HG03575 (cell line): ENCODE data around the gene TMEM132D.

ENCODE experiments used
- ATAC-seq: cut with Tn5 transposase; IDR thresholded peaks from one replicate; pipeline ENCODE4 v1.9.1; 2021; ENCODE audit not compliant: unreplicated experiment, insufficient number of reproducible peaks, low FRiP score; ENCODE audit errors: extremely low read depth

The TMEM132D gene

DNA sequence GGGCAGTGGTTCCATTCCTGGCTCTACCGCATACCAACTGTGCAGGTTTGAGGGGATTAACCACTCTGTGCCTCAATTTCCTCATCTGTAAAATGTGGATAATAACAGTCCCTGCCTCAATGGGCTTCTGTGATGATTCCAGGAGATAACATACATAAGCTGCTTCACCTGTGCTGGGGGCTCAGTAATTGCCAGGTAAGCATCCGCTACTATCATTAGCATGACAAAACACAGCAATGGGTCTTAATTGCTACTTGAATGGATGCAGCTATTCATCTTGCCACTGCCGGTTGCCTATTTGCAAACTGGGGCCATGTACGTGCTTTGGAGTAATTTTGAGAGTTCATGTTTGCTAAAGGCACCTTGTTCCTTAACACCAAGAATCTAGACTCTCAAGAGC, 132.6 kb downstream of the TMEM132D start:
- ATAC-seq: no peak

GRCh38 chr12:129765719-129766118, 138.1 kb downstream of the TMEM132D start:
- no peak for ATAC-seq

GRCh38 chr12:129762436-129762835, 141.4 kb downstream of the TMEM132D start:
- no peak for ATAC-seq

- no peak for ATAC-seq
These were observed 150.2 kb downstream of the TMEM132D start for GRCh38 chr12:129753586-129753985.

- no peak for ATAC-seq
These were observed 153.4 kb downstream of the TMEM132D start for GRCh38 chr12:129750421-129750820.

DNA sequence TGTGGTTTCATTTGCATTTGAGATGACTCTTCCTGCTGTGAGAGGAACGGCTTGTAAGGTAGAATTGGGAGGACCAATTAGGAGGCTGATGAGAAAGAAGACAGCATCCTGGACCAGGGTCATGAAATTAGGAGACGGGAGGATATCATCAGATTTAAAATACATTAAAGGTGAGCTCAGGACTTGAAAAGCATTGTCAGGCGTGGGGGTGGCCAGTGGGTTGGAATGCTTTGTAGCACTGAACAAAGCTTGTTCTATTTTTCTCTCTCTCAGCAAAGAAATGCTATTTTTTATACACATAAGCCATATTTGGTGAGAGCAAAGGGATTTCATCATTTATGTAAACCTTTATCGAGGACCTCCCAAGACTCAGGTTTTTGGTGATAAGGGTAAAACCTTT, 157.5 kb downstream of the TMEM132D start:
- ATAC-seq: no peak

GRCh38 chr12:129729170-129729569, 174.7 kb downstream of the TMEM132D start:
- ATAC-seq: no peak

- no peak for ATAC-seq
These were observed 176.7 kb downstream of the TMEM132D start for GRCh38 chr12:129727100-129727499.

GRCh38 chr12:129723260-129723659, 180.6 kb downstream of the TMEM132D start:
- ATAC-seq: no peak

GRCh38 chr12:129720618-129721017, 183.2 kb downstream of the TMEM132D start:
- ATAC-seq: no peak

DNA sequence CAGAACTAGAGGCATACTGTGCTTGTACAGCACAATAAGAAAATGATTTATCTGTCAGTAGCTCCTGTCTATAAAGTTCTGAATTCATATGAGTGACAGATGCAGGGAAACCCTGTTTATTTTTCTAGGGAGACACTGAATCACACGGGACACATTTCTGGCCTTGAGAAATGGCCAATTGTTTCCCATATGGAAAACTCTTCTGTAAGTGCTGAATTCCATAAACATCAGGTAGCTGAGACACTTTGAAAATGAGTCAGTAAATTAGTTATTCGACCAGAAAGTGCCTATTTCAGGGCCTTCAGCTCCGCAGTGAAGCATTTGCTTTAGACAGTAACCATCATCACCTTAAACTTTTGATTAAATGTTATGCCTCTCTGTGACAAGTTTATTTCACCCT, 184.4 kb downstream of the TMEM132D start:
- no peak for ATAC-seq

- no peak for ATAC-seq
These were observed 186.4 kb downstream of the TMEM132D start for GRCh38 chr12:129717438-129717837.

- ATAC-seq: no peak
These were observed 187.0 kb downstream of the TMEM132D start for GRCh38 chr12:129716825-129717224.

DNA sequence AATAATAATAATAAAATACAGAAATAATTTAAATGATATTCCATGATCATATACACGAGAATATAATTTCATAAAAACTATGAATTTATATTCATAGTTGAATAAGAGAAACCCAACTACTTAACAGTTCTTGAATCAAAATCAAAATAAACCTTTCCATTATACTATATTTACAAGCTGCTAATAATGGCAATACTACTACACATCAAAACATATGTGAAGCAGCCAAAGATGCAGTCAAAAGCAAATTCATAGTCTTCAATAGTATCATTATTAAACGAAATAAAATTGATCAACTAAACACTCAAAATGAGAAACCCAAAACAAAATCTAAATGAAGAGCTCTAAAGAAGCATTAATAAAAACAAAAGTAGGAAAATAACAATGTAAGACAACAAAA, 197.1 kb downstream of the TMEM132D start:
- ATAC-seq: no peak

DNA sequence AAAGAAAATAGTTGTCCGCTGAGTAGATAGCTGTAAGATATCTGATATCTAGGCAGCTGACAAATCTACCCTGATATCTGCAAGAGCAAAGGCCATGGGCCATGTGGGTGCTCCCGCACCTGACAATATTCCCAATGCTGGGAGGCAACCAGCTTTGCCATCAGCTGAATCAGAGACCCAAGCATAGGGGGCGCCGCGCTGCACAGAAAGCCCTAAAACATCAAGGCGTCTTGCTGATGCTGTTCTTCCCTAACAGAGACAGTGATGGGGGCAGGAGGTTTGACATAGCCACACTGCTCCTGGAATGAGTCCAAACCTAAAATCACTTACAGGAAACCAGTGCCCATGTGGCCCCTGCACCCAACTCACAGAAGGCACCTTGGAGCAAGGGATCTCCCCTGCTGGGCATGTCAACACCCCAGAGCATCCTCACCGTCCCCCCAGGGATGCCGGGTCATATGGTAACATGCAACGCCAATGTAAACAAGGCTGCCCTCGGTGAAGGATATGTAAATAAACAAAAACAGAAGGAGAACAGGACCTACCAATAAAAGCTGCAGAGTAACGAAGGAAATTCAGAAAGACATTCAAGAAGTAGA, 199.5 kb downstream of the TMEM132D start:
- no peak for ATAC-seq

DNA sequence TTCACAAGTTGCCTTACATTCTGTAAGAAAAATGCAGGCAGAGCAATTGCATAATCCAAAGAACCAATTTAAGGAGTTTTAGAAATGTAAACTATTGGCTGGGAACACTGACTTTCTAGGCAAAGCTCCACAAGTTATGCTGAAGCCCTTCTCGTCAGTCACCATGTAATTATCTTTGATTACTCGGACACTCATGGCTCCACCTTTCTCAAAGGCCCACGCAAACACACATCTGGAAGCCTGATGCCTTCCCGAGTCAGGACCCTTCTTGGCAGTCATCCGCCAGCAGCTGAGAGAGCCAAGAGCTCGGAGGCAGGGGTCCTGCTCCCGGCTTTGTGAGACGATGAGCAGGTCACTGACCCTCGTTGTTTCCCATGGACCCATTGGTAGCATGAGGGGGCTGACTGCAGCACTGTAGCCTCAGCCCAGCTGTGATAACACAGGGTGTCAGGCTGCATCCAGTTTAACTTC, 202.2 kb downstream of the TMEM132D start:
- no peak for ATAC-seq

- ATAC-seq: no peak
These were observed 203.8 kb downstream of the TMEM132D start for GRCh38 chr12:129700036-129700435.

GRCh38 chr12:129696926-129697325, 206.9 kb downstream of the TMEM132D start:
- no peak for ATAC-seq

DNA sequence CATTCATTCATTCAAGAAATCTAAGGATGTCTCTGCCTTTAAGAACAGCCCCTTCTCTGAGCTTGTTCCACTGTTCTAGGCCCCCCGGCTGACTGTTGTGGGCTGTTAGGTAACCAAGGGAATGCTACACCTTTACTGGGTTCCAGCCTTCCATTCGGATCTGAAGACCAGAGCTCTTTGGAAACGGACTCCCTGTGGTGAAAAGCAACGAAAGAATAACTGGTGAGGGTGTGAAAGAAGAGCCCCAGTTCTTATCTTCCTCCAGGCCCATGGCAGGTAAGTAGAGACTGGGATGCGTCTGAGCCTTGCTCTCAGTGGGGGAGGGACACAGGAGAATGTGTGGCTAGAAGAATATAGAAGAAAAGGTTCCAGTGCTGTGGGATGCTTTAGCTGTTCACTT, 207.4 kb downstream of the TMEM132D start:
- ATAC-seq: no peak

GRCh38 chr12:129693731-129694130, 210.1 kb downstream of the TMEM132D start:
- no peak for ATAC-seq

GRCh38 chr12:129687731-129688130, 216.1 kb downstream of the TMEM132D start:
- ATAC-seq: no peak
